Measurements from ENCODE around the gene SLC52A1.

GRCh38 chr17:5035315-5035714 lies at the start of gene SLC52A1:
- TF ChIP-seq, protein P1, sequence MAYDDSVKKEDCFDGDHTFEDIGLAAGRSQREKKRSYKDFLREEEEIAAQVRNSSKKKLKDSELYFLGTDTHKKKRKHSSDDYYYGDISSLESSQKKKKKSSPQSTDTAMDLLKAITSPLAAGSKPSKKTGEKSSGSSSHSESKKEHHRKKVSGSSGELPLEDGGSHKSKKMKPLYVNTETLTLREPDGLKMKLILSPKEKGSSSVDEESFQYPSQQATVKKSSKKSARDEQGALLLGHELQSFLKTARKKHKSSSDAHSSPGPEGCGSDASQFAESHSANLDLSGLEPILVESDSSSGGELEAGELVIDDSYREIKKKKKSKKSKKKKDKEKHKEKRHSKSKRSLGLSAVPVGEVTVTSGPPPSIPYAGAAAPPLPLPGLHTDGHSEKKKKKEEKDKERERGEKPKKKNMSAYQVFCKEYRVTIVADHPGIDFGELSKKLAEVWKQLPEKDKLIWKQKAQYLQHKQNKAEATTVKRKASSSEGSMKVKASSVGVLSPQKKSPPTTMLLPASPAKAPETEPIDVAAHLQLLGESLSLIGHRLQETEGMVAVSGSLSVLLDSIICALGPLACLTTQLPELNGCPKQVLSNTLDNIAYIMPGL (CRISPR knock-in tag; IDR thresholded peaks at IDR 0.05; ENCODE audit: borderline replicate concordance) = no peak
- TF ChIP-seq PBX3 (IDR thresholded peaks at IDR 0.05) = no peak
- TF ChIP-seq, protein P2, sequence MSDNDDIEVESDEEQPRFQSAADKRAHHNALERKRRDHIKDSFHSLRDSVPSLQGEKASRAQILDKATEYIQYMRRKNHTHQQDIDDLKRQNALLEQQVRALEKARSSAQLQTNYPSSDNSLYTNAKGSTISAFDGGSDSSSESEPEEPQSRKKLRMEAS (IDR thresholded peaks at IDR 0.05) = no peak
- no peak for TF ChIP-seq POLR2A (IDR thresholded peaks at IDR 0.05; ENCODE audit: low read length)
